DND-41 (cell line): ENCODE measurements around the gene CNTNAP5.

Experiments used
- ATAC-seq: fragments of 200-7000 bp; cut with Tn5 transposase; 3 replicates; pipeline ENCODE4 v1.9.1; 2021; ENCODE audit warnings: low read depth; ENCODE audit not compliant: insufficient read depth
- DNase-seq: peaks from one replicate; pipeline ENCODE4 v3.0.0-alpha.2; 2020
- H2AFZ ChIP-seq: 2 replicates; pipeline ENCODE4 v1.6.0; 2012; ENCODE audit warnings: low read depth, low read length
- H3K27ac ChIP-seq: 2 replicates; pipeline ENCODE4 v1.5.1; 2012; ENCODE audit warnings: low read length, inconsistent platforms
- H3K27me3 ChIP-seq: fragments of 200-600 bp; sonication (generic); 2 replicates; pipeline ENCODE4 v1.6.0; 2012; ENCODE audit warnings: low read length, mild to moderate bottlenecking, inconsistent platforms; ENCODE audit not compliant: insufficient read depth, poor library complexity
- H3K36me3 ChIP-seq: 2 replicates; pipeline ENCODE4 v1.5.1; 2012; ENCODE audit warnings: low read length, inconsistent platforms; ENCODE audit not compliant: insufficient read depth
- H3K4me1 ChIP-seq: 2 replicates; pipeline ENCODE4 v1.5.1; 2012; ENCODE audit warnings: mild to moderate bottlenecking, low read length; ENCODE audit not compliant: insufficient read depth
- H3K4me2 ChIP-seq: 2 replicates; pipeline ENCODE4 v1.6.0; 2012; ENCODE audit warnings: mild to moderate bottlenecking, moderate library complexity, low read length, inconsistent platforms; ENCODE audit not compliant: insufficient read depth
- H3K4me3 ChIP-seq, 2 experiments: fragments of 200-600 bp in 1 of 2; shearing (Covaris generic) in 1 of 2; 2 replicates each; pipeline ENCODE4 v1.5.1; 2012 to 2016; ENCODE audit warnings: inconsistent platforms in 2 of 2, low read length in 2 of 2, mild to moderate bottlenecking in 2 of 2, low read depth in 1 of 2, moderate library complexity in 1 of 2
- H3K79me2 ChIP-seq: 2 replicates; pipeline ENCODE4 v1.6.0; 2012; ENCODE audit warnings: low read length, inconsistent platforms; ENCODE audit not compliant: insufficient read depth
- H3K9ac ChIP-seq: 2 replicates; pipeline ENCODE4 v1.6.0; 2012; ENCODE audit warnings: low read depth, mild to moderate bottlenecking, inconsistent platforms, low read length, moderate library complexity
- H3K9me3 ChIP-seq: 2 replicates; pipeline ENCODE4 v1.5.1; 2012; ENCODE audit warnings: low read length, moderate library complexity, mild to moderate bottlenecking, inconsistent platforms; ENCODE audit not compliant: insufficient read depth, severe bottlenecking
- H4K20me1 ChIP-seq: 2 replicates; pipeline ENCODE4 v1.6.0; 2012; ENCODE audit warnings: low read length; ENCODE audit not compliant: insufficient read depth
- CTCF ChIP-seq: IDR thresholded peaks from 2 replicates; pipeline ENCODE4 v1.5.1; 2012; ENCODE audit warnings: borderline replicate concordance, low read length, moderate library complexity, mild to moderate bottlenecking; ENCODE audit not compliant: poor library complexity, severe bottlenecking; ENCODE audit errors: extremely low read depth
- EZH2 ChIP-seq: IDR thresholded peaks from 3 replicates; pipeline ENCODE4 v1.6.1; 2012; ENCODE audit warnings: borderline replicate concordance, low read depth, mild to moderate bottlenecking, moderate library complexity, low read length, inconsistent platforms; ENCODE audit not compliant: severe bottlenecking

The CNTNAP5 gene

GRCh38 chr2:124805060-124805459 is 780.0 kb downstream of the CNTNAP5 start:
- no peak overlapping the region for H3K4me3 ChIP-seq
- no peaks in the 10 kb centered on the region for H3K9me3 ChIP-seq
- DNase-seq, result no peak
- H3K9ac ChIP-seq, result no peak overlapping the region
- H3K27ac ChIP-seq, result no peak overlapping the region
- TF ChIP-seq EZH2, result no peak
- TF ChIP-seq CTCF, result no peak
- no peaks in the 10 kb centered on the region for H4K20me1 ChIP-seq
- no peaks in the 10 kb centered on the region for H3K79me2 ChIP-seq
- no peaks in the 10 kb centered on the region for H3K27me3 ChIP-seq
- no peak overlapping the region for H3K4me2 ChIP-seq
- no peak overlapping the region for H2AFZ ChIP-seq
- ATAC-seq, result no peak
- no peaks in the 10 kb centered on the region for H3K4me1 ChIP-seq
- H3K36me3 ChIP-seq, result no peaks in the 10 kb centered on the region

- no peak overlapping the region for H3K4me2 ChIP-seq
- H3K27ac ChIP-seq, result no peak overlapping the region
- no peak overlapping the region for H3K9ac ChIP-seq
- ATAC-seq (no peak), DNase-seq (no peak)
- H3K79me2 ChIP-seq, result no peaks in the 10 kb centered on the region
- H3K4me1 ChIP-seq, result no peaks in the 10 kb centered on the region
- H4K20me1 ChIP-seq, result no peaks in the 10 kb centered on the region
- H3K27me3 ChIP-seq, result no peaks in the 10 kb centered on the region
- H3K36me3 ChIP-seq, result no peaks in the 10 kb centered on the region
- H3K4me3 ChIP-seq, result no peak overlapping the region
- H3K9me3 ChIP-seq, result no peaks in the 10 kb centered on the region
- H2AFZ ChIP-seq, result no peak overlapping the region
- TF ChIP-seq CTCF (no peak), EZH2 (no peak)
These were observed 785.0 kb downstream of the CNTNAP5 start for GRCh38 chr2:124810132-124810531.

GRCh38 chr2:124814968-124815745 is 790.1 kb downstream of the CNTNAP5 start:
- H2AFZ ChIP-seq, result no peak overlapping the region
- ATAC-seq, result no peak
- TF ChIP-seq CTCF (no peak), EZH2 (no peak)

More at GRCh38 chr2:124814968-124815745, 790.1 kb downstream of the CNTNAP5 start:
- Histone ChIP-seq H3K36me3 (no peaks in the 10 kb centered on the region), H3K27me3 (no peaks in the 10 kb centered on the region), H3K27ac (no peak overlapping the region), H3K4me2 (no peak overlapping the region), H3K4me3 (no peak overlapping the region), H4K20me1 (no peaks in the 10 kb centered on the region), H3K4me1 (no peaks in the 10 kb centered on the region), H3K9ac (no peak overlapping the region), H3K79me2 (no peaks in the 10 kb centered on the region), H3K9me3 (no peaks in the 10 kb centered on the region)
- DNase-seq, result no peak
